Pancreas (tissue), 10 donors: ENCODE results near the gene MPRIP. TPM values are rescaled to one million over a fixed set of nuclear protein-coding genes. Genes with fewer than 3 reads are reported as not detected.

Experiments
- ATAC-seq, 4 donors: fragments of 200-7000 bp; cut with Tn5 transposase; one replicate each; pipeline versions ENCODE4 v1.8.0 to v1.9.1; 2020; ENCODE audit warnings: mild to moderate bottlenecking in 4 of 4, moderate library complexity in 4 of 4
- DNase-seq, 6 donors: peaks; one replicate each; pipeline ENCODE4 v3.0.0-alpha.2; 2020
- FAIRE-seq: peaks from 2 replicates; lab custom pipeline; 2012; peaks lifted over from hg19 to GRCh38; lab: Jason Lieb, UNC
- H3K27ac ChIP-seq, 4 donors: fragments of 200-600 bp; sonication (generic); 1 replicate in 3 of 4; 2 replicates in 1 of 4; pipeline versions ENCODE4 v1.5.0 to v1.8.0; 2020
- H3K27me3 ChIP-seq, 4 donors: fragments of 200-600 bp; one replicate each; pipeline ENCODE4 v1.8.0; 2021
- H3K36me3 ChIP-seq, 3 donors: fragments of 200-600 bp; sonication (generic) in 1 of 3; one replicate each; pipeline versions ENCODE4 v1.5.0 to v1.8.0; 2020 to 2021
- H3K4me1 ChIP-seq, 3 donors: fragments of 200-600 bp; one replicate each; pipeline ENCODE4 v1.8.0; 2021
- H3K4me3 ChIP-seq, 4 donors: fragments of 200-600 bp; sonication (generic) in 2 of 4; one replicate each; pipeline versions ENCODE4 v1.5.0 to v1.8.0; 2020 to 2021
- H3K9me3 ChIP-seq, 4 donors: fragments of 200-600 bp; one replicate each; pipeline ENCODE4 v1.8.0; 2021
- WGBS, 2 donors: extraction: QIAGEN DNeasy Blood & Tissue Kit; methylation state at CpG; one replicate each; pipeline ENCODE4 v1.1.7; 2013; 5-methylcytosine and 5-hydroxymethylcytosine counted together
- intact Hi-C, 3 donors: fragments of 100-400 bp; cut with DNase I; formaldehyde crosslinking; loops; one replicate each; pipeline versions ENCODE4 v1.11.1 to v1.14.2; 2022
- polyA plus RNA-seq, 2 donors: library from polyadenylated mRNA; stranded (reverse); fragments of 200-250 nt; gene quantifications; one replicate each; pipeline ENCODE4 v1.2.3, GENCODE V29; 2013
- total RNA-seq, 6 donors: library from RNA; stranded (reverse); fragmentation: NEBNext Ultra II Directional in 4 of 6; extraction: Animal tissue kit (Norgen Biotek cat#: 25700) in 4 of 6; gene quantifications; one replicate each; pipeline versions ENCODE4 v1.2.1 to v1.2.4, GENCODE V29; 2021 to 2023
- TF ChIP-seq, protein P1 (sequence below), 4 donors: fragments of 200-600 bp; sonication (generic) in 3 of 4; IDR thresholded peaks; one replicate each; pipeline versions ENCODE4 v1.5.0 to v1.8.0; 2021; ENCODE audit warnings: antibody characterized with exemption in 4 of 4
- donor health status: healthy with polysubstance abuse.
- donor health status: DM: no; HTN: no; CAD: no; lungs with moderate emphysema.
- donor health status: DM: no; HTN: no; CAD: no.
- donor health status: control.
- donor health status: control.
- donor health status: Bipolar disorder and iron deficiency.
- donor health status: DM: yes; HTN: yes; CAD: no.
- donor health status: DM: no; HTN: no; CAD: no.
- donor health status: DM: no; HTN: no; CAD: no.
- donor health status: DM: yes; HTN: yes; CAD: no.

Gene MPRIP
- total and polyA plus RNA-seq, 8 donors = 91.8 to 242 (median 107) TPM

DNA sequence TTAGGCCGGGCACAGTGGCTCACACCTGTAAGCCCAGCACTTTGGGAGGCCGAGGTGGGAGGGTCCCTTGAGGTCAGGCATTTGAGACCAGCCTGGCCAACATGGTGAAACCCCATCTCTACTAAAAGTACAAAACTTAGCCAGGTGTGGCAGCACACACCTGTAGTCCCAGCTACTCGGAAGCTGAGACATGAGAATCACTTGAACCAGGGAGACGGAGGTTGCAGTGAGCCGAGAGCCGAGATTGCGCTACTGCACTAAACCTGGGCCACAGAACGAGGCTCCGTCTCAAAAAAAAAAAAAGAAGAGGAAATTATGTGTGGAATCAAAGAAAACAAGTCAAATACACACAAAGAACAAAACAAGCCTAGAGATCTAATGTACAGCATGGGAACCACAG lies 16.1 kb upstream of the MPRIP start:
- Histone ChIP-seq H3K27ac (peak overlapping the region; percentile 25 to 58 (median 46)), H3K4me1 (peaks cover 16 to 31% (median 18%) of the 10 kb centered on the region in 3 donors), H3K9me3 (no peaks in the 10 kb centered on the region), H3K36me3 (no peaks in the 10 kb centered on the region), H3K27me3 (no peaks in the 10 kb centered on the region), H3K4me3 (no peak overlapping the region)
- intact Hi-C loops = no loop called here
- peak in 1 of 6 donors; percentile 22 for DNase-seq
- ATAC-seq = no peak
- TF ChIP-seq, protein P1, sequence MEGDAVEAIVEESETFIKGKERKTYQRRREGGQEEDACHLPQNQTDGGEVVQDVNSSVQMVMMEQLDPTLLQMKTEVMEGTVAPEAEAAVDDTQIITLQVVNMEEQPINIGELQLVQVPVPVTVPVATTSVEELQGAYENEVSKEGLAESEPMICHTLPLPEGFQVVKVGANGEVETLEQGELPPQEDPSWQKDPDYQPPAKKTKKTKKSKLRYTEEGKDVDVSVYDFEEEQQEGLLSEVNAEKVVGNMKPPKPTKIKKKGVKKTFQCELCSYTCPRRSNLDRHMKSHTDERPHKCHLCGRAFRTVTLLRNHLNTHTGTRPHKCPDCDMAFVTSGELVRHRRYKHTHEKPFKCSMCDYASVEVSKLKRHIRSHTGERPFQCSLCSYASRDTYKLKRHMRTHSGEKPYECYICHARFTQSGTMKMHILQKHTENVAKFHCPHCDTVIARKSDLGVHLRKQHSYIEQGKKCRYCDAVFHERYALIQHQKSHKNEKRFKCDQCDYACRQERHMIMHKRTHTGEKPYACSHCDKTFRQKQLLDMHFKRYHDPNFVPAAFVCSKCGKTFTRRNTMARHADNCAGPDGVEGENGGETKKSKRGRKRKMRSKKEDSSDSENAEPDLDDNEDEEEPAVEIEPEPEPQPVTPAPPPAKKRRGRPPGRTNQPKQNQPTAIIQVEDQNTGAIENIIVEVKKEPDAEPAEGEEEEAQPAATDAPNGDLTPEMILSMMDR (IDR thresholded peaks at IDR 0.05) = no peak
- no peak for FAIRE-seq
- WGBS, 2 donors = 67 to 75% methylated on average over 9 of the region's 9 CpGs

DNA sequence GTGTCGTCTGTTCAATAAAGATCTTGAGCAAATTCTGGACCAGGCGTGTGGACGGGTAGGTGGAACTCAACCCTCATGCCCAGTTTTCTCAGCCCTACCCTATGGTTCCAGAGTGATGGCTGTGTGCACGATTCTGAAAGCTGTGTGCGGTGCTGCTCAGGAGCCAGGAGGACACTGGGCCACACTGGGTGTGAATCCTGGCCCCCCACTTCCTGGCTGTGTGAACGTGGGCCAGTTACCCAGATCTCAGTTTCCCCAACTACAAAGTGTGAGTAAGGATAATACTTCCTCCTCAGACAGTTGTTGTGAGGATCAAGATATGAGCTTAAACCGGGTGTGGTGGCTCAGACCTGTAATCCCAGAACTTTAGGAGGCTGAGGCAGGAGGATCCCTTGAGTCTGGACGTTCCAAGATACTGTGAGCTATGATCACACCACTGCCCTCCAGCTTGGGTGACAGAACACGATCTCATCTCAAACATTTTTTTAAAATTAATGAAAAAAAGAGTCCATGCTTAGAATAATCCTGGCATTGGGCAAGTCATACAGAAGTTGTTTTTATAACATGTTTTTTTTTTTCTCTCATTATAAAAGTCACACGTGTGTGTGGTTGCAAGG lies 14.7 kb upstream of the MPRIP start:
- Histone ChIP-seq H3K27me3 (no peaks in the 10 kb centered on the region), H3K9me3 (no peaks in the 10 kb centered on the region), H3K4me3 (no peak overlapping the region), H3K36me3 (no peaks in the 10 kb centered on the region), H3K27ac (peak overlapping the region in 3 of 4 donors; percentile 18 to 48 (median 23)), H3K4me1 (peaks cover 19 to 29% (median 19%) of the 10 kb centered on the region in 3 donors)
- TF ChIP-seq, protein P1 (IDR thresholded peaks at IDR 0.05) = no peak
- no peak for ATAC-seq
- 75 to 77% methylated on average over 10 of the region's 10 CpGs for WGBS, 2 donors
- DNase-seq = peak in 1 of 6 donors; percentile 21
- no peak for FAIRE-seq
- intact Hi-C loops = no loop called here

DNA sequence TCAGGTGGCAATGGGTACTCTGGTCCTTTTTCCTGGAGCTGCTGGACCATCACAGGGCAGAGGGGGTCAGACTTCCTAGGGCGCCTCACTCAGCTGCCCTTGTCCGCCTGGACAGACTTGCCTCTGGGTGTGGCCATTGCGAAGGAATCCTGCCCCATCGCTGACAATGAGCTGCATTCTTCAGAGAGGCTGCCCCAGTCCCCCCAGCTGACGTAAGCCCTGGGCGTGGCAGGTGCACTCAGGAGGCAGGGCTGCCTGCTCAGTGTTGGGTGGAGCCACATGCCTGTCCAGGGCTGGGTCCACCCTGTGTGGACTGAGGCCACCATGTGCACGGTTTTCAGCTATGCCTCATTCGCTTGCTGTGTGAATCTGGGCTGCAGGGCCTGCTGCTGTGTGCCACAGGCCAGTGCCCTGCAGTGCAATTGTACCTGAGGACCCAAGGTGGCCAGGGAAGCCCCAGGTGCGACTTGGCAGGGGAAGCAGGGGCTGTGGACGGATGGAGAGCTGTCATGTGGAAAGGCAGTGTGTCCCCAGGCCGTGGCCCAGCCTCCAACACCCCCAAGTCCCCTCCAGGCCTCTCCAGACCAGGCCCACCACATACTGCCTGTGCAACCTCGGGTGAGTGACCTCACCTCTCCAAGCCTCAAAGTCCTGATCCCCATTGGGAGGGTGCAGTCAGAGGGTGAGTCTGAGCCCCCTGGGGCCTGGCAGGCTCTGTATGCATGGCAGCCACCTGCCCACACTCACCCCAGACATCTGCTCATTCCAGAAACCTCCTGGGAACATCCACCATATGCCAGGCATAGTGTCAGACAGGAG lies 14.0 kb upstream of the MPRIP start:
- H3K27ac ChIP-seq = peak overlapping the region; percentile 18 to 50 (median 33)
- peaks cover 19 to 29% (median 21%) of the 10 kb centered on the region in 3 donors for H3K4me1 ChIP-seq
- ATAC-seq (peak; percentile 68 to 82 (median 80)), FAIRE-seq (no peak), DNase-seq (peak; percentile 65 to 83 (median 72))
- H3K4me3 ChIP-seq = no peak overlapping the region
- intact Hi-C loops = no loop called here
- TF ChIP-seq, protein P1 (IDR thresholded peaks at IDR 0.05) = no peak
- H3K36me3 ChIP-seq = no peaks in the 10 kb centered on the region
- WGBS, 2 donors = 62 to 69% methylated on average over 12 of the region's 12 CpGs
- H3K27me3 ChIP-seq = no peaks in the 10 kb centered on the region
- H3K9me3 ChIP-seq = no peaks in the 10 kb centered on the region

DNA sequence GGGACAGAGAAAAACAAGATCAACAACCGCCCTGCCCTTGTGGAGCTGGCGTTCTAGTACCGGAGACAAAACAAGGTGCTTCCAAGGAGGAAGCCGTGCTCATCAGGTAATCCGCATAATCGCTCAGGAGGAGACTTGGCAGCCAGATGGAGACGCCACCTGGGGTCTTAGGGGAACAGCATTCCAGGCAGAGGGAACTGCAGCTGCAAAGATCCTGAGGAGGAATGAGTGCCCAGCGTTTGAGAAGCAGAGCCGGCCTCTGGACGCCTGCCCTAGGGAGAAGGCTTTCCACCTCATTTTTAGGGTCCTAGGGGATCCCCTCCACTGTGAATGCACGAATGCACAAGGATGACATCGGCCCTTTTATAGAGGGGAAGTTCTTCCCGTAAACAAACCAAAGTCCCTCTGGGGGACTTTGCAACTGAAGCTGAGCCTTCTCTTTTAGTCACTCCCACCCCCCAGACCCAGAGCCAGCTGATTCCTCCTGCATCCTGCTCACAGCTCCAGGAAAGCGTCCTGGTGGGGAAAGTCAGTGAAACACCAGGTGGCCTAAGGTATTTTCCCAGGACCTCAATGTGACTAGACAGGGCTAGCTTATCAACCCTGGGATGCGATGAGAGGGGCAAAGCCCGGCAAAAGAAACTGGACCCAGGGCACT lies 13.2 kb upstream of the MPRIP start:
- ATAC-seq = peak in 1 of 4 donors; percentile 5
- WGBS, 2 donors = 72 to 73% methylated on average over 16 of the region's 16 CpGs
- no peak for FAIRE-seq
- Histone ChIP-seq H3K27ac (peak overlapping the region in 3 of 4 donors; percentile 18 to 50 (median 48)), H3K4me1 (peaks cover 19 to 29% (median 21%) of the 10 kb centered on the region in 3 donors), H3K9me3 (no peaks in the 10 kb centered on the region), H3K27me3 (no peaks in the 10 kb centered on the region), H3K36me3 (no peaks in the 10 kb centered on the region), H3K4me3 (no peak overlapping the region)
- peak in 1 of 6 donors; percentile 36 for DNase-seq
- TF ChIP-seq, protein P1 (IDR thresholded peaks at IDR 0.05) = no peak
- intact Hi-C loops = no loop called here
